Measurements from ENCODE around the gene EIF4G1. TPM values are rescaled to one million over a fixed set of nuclear protein-coding genes. Genes with fewer than 3 reads are reported as not detected.

The EIF4G1 gene
- total RNA-seq, 6 donors from 2014 or later = 278 to 408 (median 326) TPM

DNA sequence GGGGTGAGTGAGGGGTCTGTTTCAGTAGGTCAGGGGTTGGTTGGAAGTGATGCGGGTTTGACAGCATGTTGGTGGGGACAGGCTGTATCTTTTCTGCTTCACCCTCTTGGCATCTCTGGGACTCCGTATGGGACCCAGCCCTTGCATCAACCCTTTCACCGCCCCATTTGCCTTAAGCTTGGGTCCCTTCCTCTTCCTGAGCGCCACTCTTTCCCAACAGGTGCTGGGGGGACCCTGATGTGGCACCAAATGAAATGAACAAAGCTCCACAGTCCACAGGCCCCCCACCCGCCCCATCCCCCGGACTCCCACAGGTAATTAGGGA, 1.1 kb downstream of the EIF4G1 start:
- H3K27ac ChIP-seq = peak overlapping the region; percentile 97 to 98 (median 98)
- no peaks in the 10 kb centered on the region for H3K9me3 ChIP-seq
- H3K4me3 ChIP-seq = peak overlapping the region; percentile 83 to 93 (median 88)
- peaks cover 0 to 31% (median 16%) of the 10 kb centered on the region in 4 donors for H3K36me3 ChIP-seq
- peaks cover 50 to 58% (median 53%) of the 10 kb centered on the region in 4 donors for H3K4me1 ChIP-seq
- TF ChIP-seq, protein P1, sequence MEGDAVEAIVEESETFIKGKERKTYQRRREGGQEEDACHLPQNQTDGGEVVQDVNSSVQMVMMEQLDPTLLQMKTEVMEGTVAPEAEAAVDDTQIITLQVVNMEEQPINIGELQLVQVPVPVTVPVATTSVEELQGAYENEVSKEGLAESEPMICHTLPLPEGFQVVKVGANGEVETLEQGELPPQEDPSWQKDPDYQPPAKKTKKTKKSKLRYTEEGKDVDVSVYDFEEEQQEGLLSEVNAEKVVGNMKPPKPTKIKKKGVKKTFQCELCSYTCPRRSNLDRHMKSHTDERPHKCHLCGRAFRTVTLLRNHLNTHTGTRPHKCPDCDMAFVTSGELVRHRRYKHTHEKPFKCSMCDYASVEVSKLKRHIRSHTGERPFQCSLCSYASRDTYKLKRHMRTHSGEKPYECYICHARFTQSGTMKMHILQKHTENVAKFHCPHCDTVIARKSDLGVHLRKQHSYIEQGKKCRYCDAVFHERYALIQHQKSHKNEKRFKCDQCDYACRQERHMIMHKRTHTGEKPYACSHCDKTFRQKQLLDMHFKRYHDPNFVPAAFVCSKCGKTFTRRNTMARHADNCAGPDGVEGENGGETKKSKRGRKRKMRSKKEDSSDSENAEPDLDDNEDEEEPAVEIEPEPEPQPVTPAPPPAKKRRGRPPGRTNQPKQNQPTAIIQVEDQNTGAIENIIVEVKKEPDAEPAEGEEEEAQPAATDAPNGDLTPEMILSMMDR (IDR thresholded peaks at IDR 0.05) = no peak
- TF ChIP-seq EP300 (IDR thresholded peaks at IDR 0.05) (no peak), POLR2A (IDR thresholded peaks at IDR 0.05) (no peak), POLR2AphosphoS5 (IDR thresholded peaks at IDR 0.05) (no peak)
- H3K27me3 ChIP-seq = no peaks in the 10 kb centered on the region
- 8 to 15% methylated on average over 5 to 6 of the region's 6 CpGs for WGBS, 2 donors
- no peak for DNase-seq
- peak in 1 of 2 donors; percentile 2 for ATAC-seq (ENCODE audit: low FRiP score in 2 of 2)

DNA sequence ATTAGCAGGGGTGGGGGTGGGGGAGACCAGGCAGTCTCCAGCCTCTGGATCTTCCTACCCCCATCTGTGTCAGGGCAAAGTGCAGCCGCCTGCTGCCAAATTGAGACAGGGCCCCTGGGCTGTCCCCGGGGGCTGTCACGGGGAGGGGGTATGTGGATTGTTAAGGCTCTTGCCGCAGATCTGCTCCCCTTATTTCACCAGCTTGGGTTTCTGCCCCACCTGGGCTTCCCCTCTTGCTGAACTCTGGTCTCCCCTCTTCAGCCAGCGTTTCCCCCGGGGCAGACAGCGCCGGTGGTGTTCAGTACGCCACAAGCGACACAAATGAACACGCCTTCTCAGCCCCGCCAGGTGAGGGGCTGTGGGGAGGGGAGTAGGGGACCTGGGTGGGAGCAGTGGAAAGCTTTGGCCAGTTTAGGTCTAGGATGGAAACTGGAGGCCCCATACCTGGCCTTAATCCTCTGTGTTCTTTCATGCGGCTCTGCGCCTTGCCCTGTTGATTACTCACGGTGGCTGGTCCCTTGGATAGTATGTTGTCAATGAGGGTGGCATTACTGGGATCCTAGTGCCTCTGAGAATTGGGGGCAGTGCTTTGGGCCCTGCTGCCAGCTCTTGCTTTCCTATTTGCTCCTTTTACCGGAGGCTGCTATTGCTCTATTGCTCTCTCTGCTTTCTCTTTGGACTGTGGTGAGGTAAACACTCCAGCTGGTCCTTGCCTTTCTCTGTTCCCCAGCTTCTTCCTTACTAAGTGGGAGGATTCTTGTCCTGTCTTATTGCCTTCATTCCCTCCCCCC, 1.7 kb downstream of the EIF4G1 start:
- TF ChIP-seq, protein P1 (IDR thresholded peaks at IDR 0.05) = no peak
- TF ChIP-seq POLR2A (IDR thresholded peaks at IDR 0.05) (no peak), POLR2AphosphoS5 (IDR thresholded peaks at IDR 0.05) (no peak), EP300 (IDR thresholded peaks at IDR 0.05) (no peak)
- no peaks in the 10 kb centered on the region for H3K9me3 ChIP-seq
- peak overlapping the region; percentile 97 to 98 (median 98) for H3K27ac ChIP-seq
- ATAC-seq (ENCODE audit: low FRiP score in 2 of 2) (no peak), DNase-seq (peak in 1 of 2 donors; percentile 42)
- no peaks in the 10 kb centered on the region for H3K27me3 ChIP-seq
- peaks cover 5 to 37% (median 22%) of the 10 kb centered on the region in 4 donors for H3K36me3 ChIP-seq
- peak overlapping the region; percentile 83 to 93 (median 88) for H3K4me3 ChIP-seq
- WGBS, 2 donors = 28 to 51% methylated on average over 4 to 16 of the region's 16 CpGs
- peaks cover 54 to 64% (median 58%) of the 10 kb centered on the region in 4 donors for H3K4me1 ChIP-seq

DNA sequence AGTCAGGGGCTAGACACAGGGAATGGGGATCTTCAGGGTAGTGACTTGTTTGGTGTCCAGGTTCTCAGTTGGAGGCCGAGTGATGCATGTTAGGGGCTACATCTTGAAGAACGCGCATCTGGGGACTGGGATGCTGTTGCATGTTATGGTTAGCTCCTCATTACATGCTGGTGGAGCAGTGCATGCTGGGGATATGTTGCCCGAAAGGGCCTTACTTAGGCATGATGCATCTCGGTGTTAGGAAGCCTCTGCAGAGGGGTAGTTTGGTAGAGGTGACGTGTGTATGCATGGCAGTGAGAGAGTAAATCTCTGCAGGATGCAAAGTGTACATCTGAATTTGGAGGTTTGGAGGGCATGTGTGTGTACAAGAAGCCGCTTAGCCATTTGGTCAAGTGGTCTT, 2.4 kb downstream of the EIF4G1 start:
- no peak for ATAC-seq (ENCODE audit: low FRiP score in 2 of 2)

GRCh38 chr3:184317201-184317600, 2.8 kb downstream of the EIF4G1 start:
- Histone ChIP-seq H3K4me3 (peak overlapping the region in 1 of 4 donors; percentile 87), H3K36me3 (peaks cover 16 to 48% (median 33%) of the 10 kb centered on the region in 4 donors), H3K27ac (peak overlapping the region in 3 of 4 donors; percentile 4 to 86 (median 85)), H3K4me1 (peaks cover 60 to 75% (median 65%) of the 10 kb centered on the region in 4 donors), H3K27me3 (no peaks in the 10 kb centered on the region), H3K9me3 (no peaks in the 10 kb centered on the region)
- no peak for TF ChIP-seq POLR2AphosphoS5 (IDR thresholded peaks at IDR 0.05)
- TF ChIP-seq, protein P1 (IDR thresholded peaks at IDR 0.05) = no peak
- no peak for TF ChIP-seq POLR2A (IDR thresholded peaks at IDR 0.05)
- TF ChIP-seq EP300 (IDR thresholded peaks at IDR 0.05) = no peak
- 51 to 64% methylated on average over 5 of the region's 5 CpGs for WGBS, 2 donors
- no peak for ATAC-seq (ENCODE audit: low FRiP score in 2 of 2)
- DNase-seq = peak in 1 of 2 donors; percentile 52

More for the DNA sequence above, 2.4 kb downstream of the EIF4G1 start:
- Histone ChIP-seq H3K36me3 (peaks cover 12 to 44% (median 29%) of the 10 kb centered on the region in 4 donors), H3K9me3 (no peaks in the 10 kb centered on the region), H3K4me1 (peaks cover 60 to 71% (median 62%) of the 10 kb centered on the region in 4 donors), H3K4me3 (peak overlapping the region in 3 of 4 donors; percentile 87 to 93 (median 88)), H3K27me3 (no peaks in the 10 kb centered on the region), H3K27ac (peak overlapping the region in 3 of 4 donors; percentile 98)
- DNase-seq = no peak
- TF ChIP-seq POLR2AphosphoS5 (IDR thresholded peaks at IDR 0.05) = no peak
- TF ChIP-seq, protein P1 (IDR thresholded peaks at IDR 0.05) = no peak
- 64 to 85% methylated on average over 7 of the region's 7 CpGs for WGBS, 2 donors
